GM23248 (cell line): ENCODE data around the gene HIVEP1. TPM values are rescaled to one million over a fixed set of nuclear protein-coding genes. Genes with fewer than 3 reads are reported as not detected.

Experiments
- DNase-seq: peaks from one replicate; pipeline ENCODE4 v3.0.0-alpha.2; 2015
- H2AFZ ChIP-seq: fragments of 200-600 bp; sonication (generic); 2 replicates; pipeline ENCODE4 v1.6.1; 2016; ENCODE audit warnings: antibody characterized with exemption
- H3F3A ChIP-seq: fragments of 200-600 bp; sonication (generic); 2 replicates; pipeline ENCODE4 v1.6.1; 2016; ENCODE audit warnings: mild to moderate bottlenecking, antibody characterized with exemption, mixed run types; ENCODE audit not compliant: insufficient read depth
- H3K27ac ChIP-seq: fragments of 200-600 bp; sonication (generic); 2 replicates; pipeline ENCODE4 v1.5.1; 2016; ENCODE audit warnings: mild to moderate bottlenecking
- H3K27me3 ChIP-seq: fragments of 200-600 bp; sonication (generic); replicated peaks from 2 replicates; pipeline ENCODE4 v1.6.1; 2016; ENCODE audit warnings: mild to moderate bottlenecking; ENCODE audit not compliant: insufficient read depth
- H3K36me3 ChIP-seq: fragments of 200-600 bp; sonication (generic); 2 replicates; pipeline ENCODE4 v1.6.1; 2016; ENCODE audit warnings: low read depth, mild to moderate bottlenecking
- H3K4me1 ChIP-seq: fragments of 200-600 bp; sonication (generic); 2 replicates; pipeline ENCODE4 v1.6.1; 2016; ENCODE audit warnings: mild to moderate bottlenecking; ENCODE audit not compliant: insufficient read depth
- H3K4me2 ChIP-seq: fragments of 200-600 bp; sonication (generic); one replicate; pipeline ENCODE4 v1.6.1; 2016; ENCODE audit warnings: mild to moderate bottlenecking; ENCODE audit not compliant: unreplicated experiment
- H3K4me3 ChIP-seq: fragments of 200-600 bp; sonication (generic); 2 replicates; pipeline ENCODE4 v1.5.1; 2016; ENCODE audit warnings: mild to moderate bottlenecking
- H3K79me2 ChIP-seq: fragments of 200-600 bp; sonication (generic); 2 replicates; pipeline ENCODE4 v1.6.1; 2016; ENCODE audit warnings: mild to moderate bottlenecking; ENCODE audit not compliant: insufficient read depth
- H3K9ac ChIP-seq: fragments of 200-600 bp; sonication (generic); 2 replicates; pipeline ENCODE4 v1.6.1; 2016; ENCODE audit warnings: mild to moderate bottlenecking
- H3K9me2 ChIP-seq: fragments of 200-600 bp; sonication (generic); 2 replicates; pipeline ENCODE4 v1.6.1; 2016; ENCODE audit warnings: mixed run types, mild to moderate bottlenecking, moderate library complexity; ENCODE audit not compliant: insufficient read depth
- H3K9me3 ChIP-seq: fragments of 200-600 bp; sonication (generic); one replicate; pipeline ENCODE4 v1.6.1; 2017; ENCODE audit warnings: low read depth
- H4K20me1 ChIP-seq: fragments of 200-600 bp; sonication (generic); 2 replicates; pipeline ENCODE4 v1.6.0; 2016; ENCODE audit not compliant: insufficient read depth
- EZH2 ChIP-seq: fragments of 200-600 bp; sonication (generic); IDR thresholded peaks from 2 replicates; pipeline ENCODE4 v1.6.1; 2018; ENCODE audit warnings: antibody characterized with exemption, mild to moderate bottlenecking; ENCODE audit not compliant: insufficient read depth, poor library complexity, severe bottlenecking
- EZH2phosphoT487 ChIP-seq: fragments of 200-600 bp; sonication (generic); IDR thresholded peaks from 2 replicates; pipeline ENCODE4 v1.6.1; 2018; ENCODE audit warnings: antibody characterized with exemption, moderate library complexity, mild to moderate bottlenecking, low read depth; ENCODE audit not compliant: insufficient read depth
- WGBS, 2 experiments: methylation state at CpG; one replicate each; pipeline ENCODE4 v1.1.6; 2015 to 2017; ENCODE audit warnings: low lambda C conversion rate in 2 of 2, low coverage in 1 of 2; ENCODE audit errors: missing lambda C conversion rate in 2 of 2; 5-methylcytosine and 5-hydroxymethylcytosine counted together
- in situ Hi-C: fragments of 300-500 bp; cut with MboI; formaldehyde crosslinking; loops from 2 replicates; pipeline ENCODE4 v1.15.0; 2020
- polyA plus RNA-seq: library from polyadenylated mRNA; unstranded; fragments of >200 nt; fragmentation: Nextera tagmentation; extraction: Ambion mirVana; gene quantifications from 2 replicates; pipeline ENCODE4 v1.2.1, GENCODE V29; 2016
- total RNA-seq: library from RNA; depleted of rRNA; stranded (reverse); fragments of >200 nt; shearing (Covaris generic); gene quantifications from 2 replicates; pipeline ENCODE4 v1.2.3, GENCODE V29; 2014

HIVEP1 gene
- total and polyA plus RNA-seq, 2 experiments from 2014 or later: 3.3 to 7.1 TPM

DNA sequence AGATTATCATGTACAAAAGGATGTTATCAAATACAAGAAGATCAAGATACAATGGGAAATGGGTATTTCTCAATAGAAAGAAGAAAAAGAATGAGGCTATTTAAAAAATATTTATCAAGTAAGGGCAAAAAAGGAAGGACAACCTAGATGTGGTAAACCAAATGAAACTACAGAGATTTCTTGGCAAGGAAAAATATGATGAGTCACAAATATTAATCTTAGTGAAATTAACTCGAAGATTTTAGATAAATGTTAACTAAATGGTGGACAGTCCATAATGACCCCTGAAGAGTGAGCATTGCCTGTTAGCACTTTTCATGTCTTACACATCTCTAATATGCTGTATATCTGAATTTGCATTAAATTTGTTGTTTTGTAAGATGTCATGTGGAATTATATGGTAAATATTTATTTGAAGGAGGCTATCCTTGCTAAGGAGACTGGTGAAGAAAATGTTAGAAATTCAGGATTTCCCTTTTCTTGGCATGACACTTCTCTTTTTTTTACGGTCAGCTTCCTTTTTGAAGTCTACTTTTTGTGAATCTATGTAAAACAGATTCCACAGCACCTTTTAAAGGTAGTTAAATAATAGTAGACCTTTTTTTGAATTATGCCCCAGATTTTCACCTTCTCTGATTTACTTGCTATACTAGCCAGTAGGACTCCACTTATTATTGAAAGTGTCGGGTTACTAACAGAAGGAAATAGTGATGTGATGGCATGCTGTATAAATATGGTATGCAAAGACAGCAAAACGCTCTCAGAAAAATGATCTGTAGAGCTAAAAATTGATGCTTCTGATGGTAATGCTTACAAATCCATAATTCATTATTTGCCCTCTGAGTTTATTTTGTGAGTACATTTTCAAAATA, 120.5 kb downstream of the HIVEP1 start:
- 74% methylated on average over 4 of the region's 4 CpGs for WGBS, 2 experiments
- Histone ChIP-seq H3K27me3 (no peaks in the 10 kb centered on the region), H3K9ac (no peak overlapping the region), H4K20me1 (no peaks in the 10 kb centered on the region), H3K36me3 (no peaks in the 10 kb centered on the region; the same call in 1 of the 2 replicates), H2AFZ (no peak overlapping the region), H3K4me2 (no peak overlapping the region), H3K27ac (no peak overlapping the region), H3K4me1 (peaks cover 21% of the 10 kb centered on the region), H3K9me3 (no peaks in the 10 kb centered on the region), H3K4me3 (no peak overlapping the region), H3K9me2 (no peaks in the 10 kb centered on the region), H3F3A (peaks cover 5% of the 10 kb centered on the region; the same call in 1 of the 2 replicates), H3K79me2 (no peaks in the 10 kb centered on the region)
- in situ Hi-C loops: no loop called here
- peak; percentile 6 for DNase-seq
- no peak for TF ChIP-seq EZH2phosphoT487
- TF ChIP-seq EZH2: no peak

DNA sequence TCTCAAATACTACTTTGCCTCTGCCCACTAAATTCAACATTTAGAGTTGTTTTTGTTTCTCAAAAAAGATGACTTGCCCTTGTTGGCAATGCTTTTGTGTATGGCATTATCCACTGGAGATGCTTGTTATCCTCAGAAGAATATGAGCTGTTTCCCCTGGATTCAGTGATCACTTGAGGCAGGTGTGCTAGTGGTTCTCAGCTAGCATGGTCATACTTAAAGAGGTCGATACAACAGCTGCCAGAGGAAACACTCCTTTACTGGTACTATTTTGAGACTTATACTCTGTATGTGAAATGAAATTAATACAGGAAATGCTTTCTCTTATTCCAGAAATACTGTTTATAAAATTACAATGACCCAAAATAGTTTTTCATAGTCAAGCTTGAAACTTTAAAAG, 122.5 kb downstream of the HIVEP1 start:
- Histone ChIP-seq H3F3A (peaks cover 5% of the 10 kb centered on the region; the same call in 1 of the 2 replicates), H3K4me3 (no peak overlapping the region), H3K27me3 (no peaks in the 10 kb centered on the region), H3K9me3 (no peaks in the 10 kb centered on the region), H3K4me1 (peaks cover 25% of the 10 kb centered on the region), H3K9me2 (no peaks in the 10 kb centered on the region), H2AFZ (no peak overlapping the region), H4K20me1 (no peaks in the 10 kb centered on the region), H3K9ac (no peak overlapping the region), H3K4me2 (no peak overlapping the region), H3K27ac (no peak overlapping the region), H3K79me2 (no peaks in the 10 kb centered on the region), H3K36me3 (no peaks in the 10 kb centered on the region; the same call in 1 of the 2 replicates)
- 94 to 95% methylated on average over 1 of the region's 1 CpG for WGBS, 2 experiments
- DNase-seq: no peak
- no peak for TF ChIP-seq EZH2
- in situ Hi-C loops: no loop called here

DNA sequence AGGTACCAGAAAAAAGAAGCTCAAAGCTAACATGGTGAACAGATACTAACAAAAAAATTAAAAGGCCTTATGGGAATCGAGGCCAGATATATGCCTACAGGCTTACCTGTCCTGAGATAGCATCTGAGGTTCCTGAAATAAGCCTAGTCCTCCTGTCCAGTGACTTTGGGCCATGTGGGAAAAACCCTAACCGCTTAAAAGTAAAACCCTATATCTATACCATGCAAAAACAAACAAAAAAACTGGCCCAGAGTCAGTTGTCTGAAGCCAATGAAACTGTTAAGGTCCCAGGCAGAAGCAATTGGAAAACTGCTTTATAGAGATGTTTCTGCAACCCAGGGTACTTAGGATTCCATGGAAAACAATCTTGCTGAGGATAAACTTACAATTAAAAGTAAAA, 122.9 kb downstream of the HIVEP1 start:
- Histone ChIP-seq H3K36me3 (no peaks in the 10 kb centered on the region; the same call in 1 of the 2 replicates), H3K4me1 (peaks cover 25% of the 10 kb centered on the region), H3F3A (peaks cover 5% of the 10 kb centered on the region; the same call in 1 of the 2 replicates), H3K4me3 (no peak overlapping the region), H3K9me3 (no peaks in the 10 kb centered on the region), H4K20me1 (no peaks in the 10 kb centered on the region), H3K27me3 (no peaks in the 10 kb centered on the region), H2AFZ (no peak overlapping the region), H3K4me2 (no peak overlapping the region), H3K27ac (no peak overlapping the region), H3K79me2 (no peaks in the 10 kb centered on the region), H3K9ac (no peak overlapping the region), H3K9me2 (no peaks in the 10 kb centered on the region)
- 97% methylated on average over 2 of the region's 2 CpGs for WGBS, 2 experiments
- no peak for TF ChIP-seq EZH2phosphoT487
- TF ChIP-seq EZH2: no peak
- no peak for DNase-seq
- in situ Hi-C loops: no loop called here

DNA sequence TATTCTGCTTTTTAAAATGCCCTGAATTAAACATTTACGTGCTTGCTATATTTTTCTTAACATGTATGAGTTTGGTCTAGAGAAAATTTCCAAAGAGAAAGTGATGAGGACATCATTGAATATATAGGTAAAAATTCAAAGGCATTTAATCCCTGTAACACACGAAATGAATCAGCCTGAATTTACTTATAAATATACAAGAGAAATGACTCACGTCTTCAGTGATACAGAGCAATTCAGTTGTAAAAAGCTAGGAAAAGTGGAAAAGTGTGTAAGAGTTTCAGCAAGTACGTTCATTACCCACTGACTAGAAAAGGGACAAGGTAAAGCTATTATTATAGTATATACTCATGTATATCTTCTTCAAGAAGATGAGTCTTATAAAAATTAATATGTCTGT, 124.8 kb downstream of the HIVEP1 start:
- no peaks in the 10 kb centered on the region for H3K36me3 ChIP-seq
- H3K9me2 ChIP-seq: no peaks in the 10 kb centered on the region
- in situ Hi-C loops: no loop called here
- H3F3A ChIP-seq: peaks cover 5% of the 10 kb centered on the region; the same call in 1 of the 2 replicates
- no peaks in the 10 kb centered on the region for H3K9me3 ChIP-seq
- H3K4me2 ChIP-seq: peak overlapping the region; percentile 15
- peak; percentile 78 for DNase-seq
- H2AFZ ChIP-seq: no peak overlapping the region
- H3K27ac ChIP-seq: peak overlapping the region; percentile 1; the same call in 1 of the 2 replicates
- TF ChIP-seq EZH2phosphoT487 (no peak), EZH2 (no peak)
- peaks cover 24% of the 10 kb centered on the region for H3K4me1 ChIP-seq
- H3K9ac ChIP-seq: 0 out of 2 replicates have a peak overlapping the region, but pooled peaks have one; percentile 0
- 45 to 47% methylated on average over 4 of the region's 4 CpGs for WGBS, 2 experiments
- H3K4me3 ChIP-seq: no peak overlapping the region
- no peaks in the 10 kb centered on the region for H3K27me3 ChIP-seq
- no peaks in the 10 kb centered on the region for H3K79me2 ChIP-seq
- no peaks in the 10 kb centered on the region for H4K20me1 ChIP-seq
